HepG2 (cell line): ENCODE measurements around the gene RPS25. TPM values are rescaled to one million over a fixed set of nuclear protein-coding genes. Genes with fewer than 3 reads are reported as not detected.

Experiments used
- ATAC-seq: fragments of 200-7000 bp; cut with Tn5 transposase; 3 replicates; pipeline ENCODE4 v1.9.1; 2020; ENCODE audit warnings: mild to moderate bottlenecking, moderate library complexity
- BruUV-seq: library from RNA; stranded (reverse); fragments of 400-500 nt; replicated peaks from 2 replicates; lab custom pipeline; 2021; lab: Mats Ljungman, UMichigan
- CTCF ChIA-PET: fragments of 300-600 bp; formaldehyde crosslinking; extraction: SDS; loops from one replicate; lab custom pipeline; 2021; ENCODE audit warnings: low total read pairs, inconsistent platforms, low intra/inter-chr PET ratio; lab: Yijun Ruan, JAX
- POLR2A ChIA-PET: fragments of 350-600 bp; sonication (Branson Sonifier 250); formaldehyde crosslinking; loops from one replicate; lab custom pipeline; 2020; ENCODE audit warnings: antibody characterized with exemption, inconsistent platforms; lab: Yijun Ruan, JAX
- DNase-seq: peaks from one replicate; pipeline ENCODE4 v3.0.0-alpha.2; 2015; ENCODE audit warnings: low spot score
- FAIRE-seq: peaks from 3 replicates; lab custom pipeline; 2011; peaks lifted over from hg19 to GRCh38; lab: Jason Lieb, UNC
- H2AFZ ChIP-seq: one replicate; pipeline ENCODE4 v1.6.1; 2011; ENCODE audit warnings: low read length, inconsistent platforms
- H3K27ac ChIP-seq: fragments of 300-600 bp; 3 replicates; pipeline ENCODE4 v1.8.0; 2011; ENCODE audit warnings: mixed run types, mild to moderate bottlenecking, mixed read lengths, low read length, inconsistent platforms; ENCODE audit not compliant: insufficient read depth; ENCODE audit errors: extremely low read length
- H3K27me3 ChIP-seq, 2 experiments: fragments of 200-600 bp in 1 of 2; 2 replicates in 1 of 2; 3 replicates in 1 of 2; pipeline versions ENCODE4 v1.6.0 to v1.8.0; 2011; ENCODE audit warnings: low read length in 2 of 2, mild to moderate bottlenecking in 2 of 2, moderate library complexity in 2 of 2, inconsistent platforms in 1 of 2; ENCODE audit not compliant: insufficient read depth in 2 of 2, control insufficient read depth in 1 of 2
- H3K36me3 ChIP-seq, 2 experiments: fragments of 200-600 bp in 1 of 2; replicated peaks in 1 of 2; 2 replicates in 1 of 2; 3 replicates in 1 of 2; pipeline versions ENCODE4 v1.5.1 to v1.8.0; 2011; ENCODE audit warnings: low read length in 2 of 2, inconsistent platforms in 1 of 2; ENCODE audit not compliant: insufficient read depth in 2 of 2, control insufficient read depth in 1 of 2
- H3K4me1 ChIP-seq: 2 replicates; pipeline ENCODE4 v1.5.1; 2012; ENCODE audit warnings: low read length, inconsistent platforms; ENCODE audit not compliant: insufficient read depth
- H3K4me2 ChIP-seq: 2 replicates; pipeline ENCODE4 v1.6.0; 2011; ENCODE audit warnings: low read depth, low read length, inconsistent platforms
- H3K4me3 ChIP-seq, 3 experiments: fragments of 200-600 bp in 1 of 3; sonication (generic), shearing (Covaris generic) in 1 of 3; replicated peaks in 1 of 3; 2 replicates each; pipeline ENCODE4 v1.5.1; 2011 to 2016; ENCODE audit warnings: low read length in 3 of 3, inconsistent platforms in 2 of 3, low read depth in 2 of 3, mild to moderate bottlenecking in 2 of 3, control low read depth in 1 of 3, mixed read lengths in 1 of 3; ENCODE audit not compliant: insufficient read depth in 1 of 3
- H3K79me2 ChIP-seq: one replicate; pipeline ENCODE4 v1.6.1; 2011; ENCODE audit warnings: low read length, inconsistent platforms; ENCODE audit not compliant: insufficient read depth
- H3K9ac ChIP-seq: 2 replicates; pipeline ENCODE4 v1.6.0; 2011; ENCODE audit warnings: mild to moderate bottlenecking, low read depth, low read length, inconsistent platforms; ENCODE audit not compliant: insufficient read depth
- H3K9me3 ChIP-seq: 2 replicates; pipeline ENCODE4 v1.5.1; 2012; ENCODE audit warnings: mild to moderate bottlenecking, low read length
- H4K20me1 ChIP-seq: 2 replicates; pipeline ENCODE4 v1.6.0; 2011; ENCODE audit warnings: inconsistent platforms, mild to moderate bottlenecking, low read length, moderate library complexity; ENCODE audit not compliant: insufficient read depth
- ADNP ChIP-seq: sonication (generic); formaldehyde crosslinking; IDR thresholded peaks from 2 replicates; pipeline ENCODE4 v1.4.0; 2020; ENCODE audit warnings: missing genetic modification reagents
- BHLHE40 ChIP-seq: IDR thresholded peaks from 2 replicates; pipeline ENCODE4 v1.6.1; 2011; ENCODE audit warnings: low read length, improper control_type of control experiment
- FOXP1 ChIP-seq, 2 experiments: fragments of 450-650 bp in 1 of 2; IDR thresholded peaks; 2 replicates each; pipeline ENCODE4 v1.6.1; 2017 to 2018; ENCODE audit warnings: antibody characterized with exemption in 1 of 2
- GATAD2A ChIP-seq: IDR thresholded peaks from 2 replicates; pipeline ENCODE4 v1.6.1; 2016
- IRF2 ChIP-seq: IDR thresholded peaks from 2 replicates; pipeline ENCODE4 v1.6.1; 2018; ENCODE audit warnings: missing genetic modification reagents, missing compliant biosample characterization
- KLF12 ChIP-seq: sonication (generic); formaldehyde crosslinking; IDR thresholded peaks from 2 replicates; pipeline ENCODE4 v1.4.0; 2020; ENCODE audit warnings: missing genetic modification reagents, borderline replicate concordance
- KMT2A ChIP-seq: sonication (generic); formaldehyde crosslinking; IDR thresholded peaks from 2 replicates; pipeline ENCODE4 v1.4.0; 2020; ENCODE audit warnings: missing genetic modification reagents
- MLLT10 ChIP-seq: sonication (generic); formaldehyde crosslinking; IDR thresholded peaks from 2 replicates; pipeline ENCODE4 v1.4.0; 2020; ENCODE audit warnings: missing genetic modification reagents
- MTF2 ChIP-seq: sonication (generic); formaldehyde crosslinking; IDR thresholded peaks from 2 replicates; pipeline ENCODE4 v1.5.0; 2020; ENCODE audit warnings: missing genetic modification reagents, borderline replicate concordance
- PRDM10 ChIP-seq: sonication (generic); formaldehyde crosslinking; IDR thresholded peaks from 2 replicates; pipeline ENCODE4 v1.4.0; 2020; ENCODE audit warnings: low read depth, missing genetic modification reagents
- RFX1 ChIP-seq: fragments of 450-650 bp; IDR thresholded peaks from 2 replicates; pipeline ENCODE4 v1.6.1; 2017
- SYNCRIP ChIP-seq: fragments of 200-400 bp; formaldehyde crosslinking; IDR thresholded peaks from 2 replicates; pipeline ENCODE4 v1.6.1; 2018; ENCODE audit warnings: mild to moderate bottlenecking, low read depth, low read length; ENCODE audit not compliant: insufficient read depth
- YEATS2 ChIP-seq: sonication (generic); formaldehyde crosslinking; IDR thresholded peaks from 2 replicates; pipeline ENCODE4 v1.4.0; 2020; ENCODE audit warnings: missing genetic modification reagents, borderline replicate concordance
- ZBED4 ChIP-seq: sonication (generic); formaldehyde crosslinking; IDR thresholded peaks from 2 replicates; pipeline ENCODE4 v1.4.0; 2020; ENCODE audit warnings: missing genetic modification reagents, borderline replicate concordance
- ZNF232 ChIP-seq: sonication (generic); formaldehyde crosslinking; IDR thresholded peaks from 2 replicates; pipeline ENCODE4 v1.4.0; 2020; ENCODE audit warnings: missing genetic modification reagents, borderline replicate concordance
- ZNF543 ChIP-seq: sonication (generic); formaldehyde crosslinking; IDR thresholded peaks from 2 replicates; pipeline ENCODE4 v1.4.0; 2020; ENCODE audit warnings: mild to moderate bottlenecking, missing genetic modification reagents
- ZNF883 ChIP-seq: sonication (generic); formaldehyde crosslinking; IDR thresholded peaks from 2 replicates; pipeline ENCODE4 v1.5.1; 2020; ENCODE audit warnings: mild to moderate bottlenecking, missing genetic modification reagents; ENCODE audit errors: not compliant biosample characterization
- WGBS: methylation state at CpG from one replicate; pipeline ENCODE4 v1.1.6; 2017; ENCODE audit warnings: low lambda C conversion rate; 5-methylcytosine and 5-hydroxymethylcytosine counted together
- in situ Hi-C: cut with HindIII; loops from 2 replicates; pipeline ENCODE4 v1.10.0; 2017; ENCODE audit warnings: low pct_unique_long_range_greater_than_20kb; ENCODE audit not compliant: extremely low pct_ligation_motif_present
- intact Hi-C: fragments of 100-400 bp; cut with micrococcal nuclease; formaldehyde crosslinking; loops from one replicate; pipeline ENCODE4 v1.10.0; 2022; ENCODE audit not compliant: unreplicated experiment
- polyA plus RNA-seq, 8 experiments: library from polyadenylated mRNA; depleted of rRNA in 3 of 8; stranded (reverse) in 7 of 8; unstranded in 1 of 8; fragments of >200 nt; fragmentation: Illumina TruSeq in 4 of 8; extraction: Trizol in 4 of 8; gene quantifications; 2 replicates each; pipeline versions ENCODE4 v1.2.1 to v1.2.3, GENCODE V29; 2011 to 2016; ENCODE audit warnings: low read depth in 4 of 8, missing spikeins in 1 of 8, mixed read lengths in 1 of 8; ENCODE audit not compliant: insufficient read depth in 1 of 8
- total RNA-seq, 5 experiments: library from RNA; depleted of rRNA; stranded (reverse); fragments of >200 nt; fragmentation: Illumina TruSeq; extraction: Trizol; gene quantifications; 2 replicates each; pipeline ENCODE4 v1.2.3, GENCODE V29; 2016; ENCODE audit warnings: low read depth in 1 of 5

RPS25 gene
- total and polyA plus RNA-seq, 2 of the 13 experiments (the other 11 are each of a cell fraction or from before 2014, with no cell fraction given): 839 to 1,415 TPM

GRCh38 chr11:119048644-119049043 is 30.5 kb upstream of the RPS25 start (continued):
- TF ChIP-seq ZBED4 (CRISPR knock-in tag) (no peak), MLLT10 (CRISPR knock-in tag) (no peak), ZNF543 (CRISPR knock-in tag) (no peak)

- Histone ChIP-seq H3K9me3 (no peaks in the 10 kb centered on the region), H3K4me1 (peaks cover 3% of the 10 kb centered on the region; the same call in 1 of the 2 replicates), H3K9ac (no peak overlapping the region), H3K79me2 (no peaks in the 10 kb centered on the region), H2AFZ (no peak overlapping the region), H3K4me2 (no peak overlapping the region), H4K20me1 (peaks cover 3% of the 10 kb centered on the region; the same call in 1 of the 2 replicates), H3K36me3 (peaks cover 44 to 54% of the 10 kb centered on the region in 2 experiments), H3K27me3 (no peaks in the 10 kb centered on the region; a peak in 1 of 5 replicates), H3K27ac (no peak overlapping the region), H3K4me3 (no peak overlapping the region)
- no TSS peak for BruUV-seq
- in situ Hi-C loops (no loop called here), intact Hi-C loops (no loop called here)
- ChIA-PET CTCF (no interaction called here), POLR2A (interaction anchor here (0.6 to 1.3 kb wide), 3 partner anchors 9 to 38 kb away, joined by 3 read pairs; partner anchors contain the start of genes HMBS and TRAPPC4)
- no peak for DNase-seq
- WGBS: 98% methylated on average over 6 of the region's 6 CpGs
- no peak for ATAC-seq
- no peak for FAIRE-seq
- TF ChIP-seq IRF2 (CRISPR knock-in tag) (no peak), KMT2A (no peak), MTF2 (no peak), YEATS2 (no peak), RFX1 (no peak), ZNF883 (CRISPR knock-in tag) (no peak), BHLHE40 (no peak), ADNP (CRISPR knock-in tag) (no peak), SYNCRIP (no peak), ZNF232 (CRISPR knock-in tag) (no peak), FOXP1 (IDR thresholded peaks at IDR 0.05) (no peak), FOXP1 (CRISPR knock-in tag; IDR thresholded peaks at IDR 0.05) (no peak), KLF12 (CRISPR knock-in tag) (no peak), GATAD2A (CRISPR knock-in tag) (no peak), PRDM10 (CRISPR knock-in tag) (no peak)
These were observed 29.1 kb upstream of the RPS25 start for GRCh38 chr11:119047205-119047604.
